GM23338 (cell line): Measurements from ENCODE around the gene PCDH10. TPM values are rescaled to one million over a fixed set of nuclear protein-coding genes. Genes with fewer than 3 reads are reported as not detected.

ENCODE experiments used
- ATAC-seq: fragments of 200-7000 bp; cut with Tn5 transposase; 3 replicates; pipeline ENCODE4 v1.9.1; 2020
- DNase-seq: peaks from one replicate; pipeline ENCODE4 v3.0.0-alpha.2; 2015; ENCODE audit warnings: low spot score
- H2AFZ ChIP-seq: fragments of 200-600 bp; sonication (generic); 2 replicates; pipeline ENCODE4 v1.8.0; 2016; ENCODE audit warnings: antibody characterized with exemption, mild to moderate bottlenecking, moderate library complexity
- H3F3A ChIP-seq: fragments of 200-600 bp; sonication (generic); replicated peaks from 2 replicates; pipeline ENCODE4 v1.8.0; 2017; ENCODE audit warnings: antibody characterized with exemption, mixed run types, low read depth
- H3K27ac ChIP-seq: fragments of 200-600 bp; sonication (generic); 2 replicates; pipeline ENCODE4 v1.6.1; 2016; ENCODE audit warnings: low read depth
- H3K27me3 ChIP-seq: fragments of 200-600 bp; sonication (generic); 2 replicates; pipeline ENCODE4 v1.8.0; 2016; ENCODE audit warnings: mild to moderate bottlenecking, mixed run types, moderate library complexity; ENCODE audit not compliant: insufficient read depth
- H3K36me3 ChIP-seq: fragments of 200-600 bp; sonication (generic); 2 replicates; pipeline ENCODE4 v1.8.0; 2016; ENCODE audit warnings: mild to moderate bottlenecking; ENCODE audit not compliant: insufficient read depth
- H3K4me1 ChIP-seq: fragments of 200-600 bp; sonication (generic); 2 replicates; pipeline ENCODE4 v1.8.0; 2016; ENCODE audit warnings: mild to moderate bottlenecking, moderate library complexity; ENCODE audit not compliant: insufficient read depth
- H3K4me2 ChIP-seq: fragments of 200-600 bp; sonication (generic); 2 replicates; pipeline ENCODE4 v1.7.1; 2017; ENCODE audit warnings: mixed run types
- H3K4me3 ChIP-seq: fragments of 200-600 bp; sonication (generic); 2 replicates; pipeline ENCODE4 v1.6.1; 2016; ENCODE audit warnings: mixed run types
- H3K79me2 ChIP-seq: fragments of 200-600 bp; sonication (generic); replicated peaks from 2 replicates; pipeline ENCODE4 v1.8.0; 2017; ENCODE audit warnings: mild to moderate bottlenecking; ENCODE audit not compliant: insufficient read depth
- H3K9me2 ChIP-seq: fragments of 200-600 bp; sonication (generic); 2 replicates; pipeline ENCODE4 v1.8.0; 2017; ENCODE audit not compliant: insufficient read depth
- H4K20me1 ChIP-seq: fragments of 200-600 bp; sonication (generic); replicated peaks from 2 replicates; pipeline ENCODE4 v1.8.0; 2017; ENCODE audit warnings: mild to moderate bottlenecking; ENCODE audit not compliant: insufficient read depth
- H3K27ac Mint-ChIP-seq: 2 replicates; pipeline ENCODE4 v1.8.0; 2020; ENCODE audit warnings: inconsistent platforms, mild to moderate bottlenecking, moderate library complexity, mixed read lengths
- H3K27me3 Mint-ChIP-seq: 3 replicates; pipeline ENCODE4 v1.8.0; 2022; ENCODE audit warnings: low read depth, mild to moderate bottlenecking, moderate library complexity, mixed read lengths, inconsistent platforms; ENCODE audit not compliant: insufficient read depth, poor library complexity
- H3K36me3 Mint-ChIP-seq: 3 replicates; pipeline ENCODE4 v1.8.0; 2021; ENCODE audit warnings: low read depth, mild to moderate bottlenecking, inconsistent platforms, moderate library complexity, mixed read lengths
- H3K4me1 Mint-ChIP-seq: 3 replicates; pipeline ENCODE4 v1.8.0; 2020; ENCODE audit warnings: mild to moderate bottlenecking, inconsistent platforms, mixed read lengths
- H3K4me3 Mint-ChIP-seq: 3 replicates; pipeline ENCODE4 v1.8.0; 2021; ENCODE audit warnings: moderate library complexity, mild to moderate bottlenecking, inconsistent platforms, mixed read lengths
- H3K9me3 Mint-ChIP-seq: 3 replicates; pipeline ENCODE4 v1.8.0; 2020; ENCODE audit warnings: moderate library complexity, mild to moderate bottlenecking, inconsistent platforms, mixed read lengths
- ETS1 ChIP-seq: IDR thresholded peaks from 2 replicates; pipeline ENCODE4 v1.6.1; 2016; ENCODE audit warnings: antibody characterized with exemption
- EZH2 ChIP-seq: fragments of 200-600 bp; sonication (generic); IDR thresholded peaks from one replicate; pipeline ENCODE4 v1.8.0; 2017; ENCODE audit warnings: antibody characterized with exemption, mild to moderate bottlenecking, low read depth; ENCODE audit not compliant: unreplicated experiment
- JUNB ChIP-seq: IDR thresholded peaks from one replicate; pipeline ENCODE4 v1.6.1; 2016; ENCODE audit warnings: antibody characterized with exemption; ENCODE audit not compliant: unreplicated experiment
- NANOG ChIP-seq: IDR thresholded peaks from 2 replicates; pipeline ENCODE4 v1.6.1; 2016; ENCODE audit warnings: antibody characterized with exemption, borderline replicate concordance
- POLR2AphosphoS5 ChIP-seq: IDR thresholded peaks from 2 replicates; pipeline ENCODE4 v1.6.1; 2016; ENCODE audit warnings: antibody characterized with exemption, low read depth
- REST ChIP-seq: IDR thresholded peaks from one replicate; pipeline ENCODE4 v1.6.1; 2018; ENCODE audit warnings: antibody characterized with exemption; ENCODE audit not compliant: unreplicated experiment
- ZNF114 ChIP-seq: fragments of 250-450 bp; sonication (Bioruptor Pico); IDR thresholded peaks from 2 replicates; pipeline ENCODE4 v1.5.0; 2020; ENCODE audit warnings: mild to moderate bottlenecking, moderate library complexity
- ZNF331 ChIP-seq: fragments of 250-450 bp; sonication (Bioruptor Pico); IDR thresholded peaks from 2 replicates; pipeline ENCODE4 v1.5.0; 2020; ENCODE audit warnings: low read depth, mild to moderate bottlenecking, moderate library complexity
- ZNF462 ChIP-seq: fragments of 250-450 bp; sonication (Bioruptor Pico); IDR thresholded peaks from 2 replicates; pipeline ENCODE4 v1.5.0; 2020; ENCODE audit warnings: mild to moderate bottlenecking, moderate library complexity
- polyA plus RNA-seq: library from polyadenylated mRNA; unstranded; fragments of >200 nt; fragmentation: Nextera tagmentation; extraction: Ambion mirVana; gene quantifications from 2 replicates; pipeline ENCODE4 v1.2.1, GENCODE V29; 2016
- total RNA-seq: library from RNA; depleted of rRNA; stranded (reverse); fragments of >200 nt; shearing (Covaris generic); gene quantifications from 2 replicates; pipeline ENCODE4 v1.2.3, GENCODE V29; 2014

The PCDH10 gene
- total and polyA plus RNA-seq, 2 experiments from 2014 or later = 1.2 to 4.0 TPM

GRCh38 chr4:133130171-133130570 is 18.9 kb upstream of the PCDH10 start:
- ATAC-seq (no peak), DNase-seq (peak; percentile 10)
- no peaks in the 10 kb centered on the region for H4K20me1 ChIP-seq
- no peak overlapping the region for H3K4me3 ChIP-seq
- H3K9me2 ChIP-seq = no peaks in the 10 kb centered on the region; the same call in 1 of the 2 replicates
- H3K27ac Mint-ChIP-seq = 0 out of 2 replicates have a peak overlapping the region, but pooled peaks have one; percentile 49
- H3K27ac ChIP-seq = no peak overlapping the region
- H3K36me3 ChIP-seq = no peaks in the 10 kb centered on the region
- H3K79me2 ChIP-seq = no peaks in the 10 kb centered on the region
- TF ChIP-seq POLR2AphosphoS5 (no peak), ZNF331 (CRISPR knock-in tag) (no peak), EZH2 (no peak), ZNF114 (no peak), REST (no peak), JUNB (no peak), ETS1 (no peak)
- H3F3A ChIP-seq = no peaks in the 10 kb centered on the region
- H3K4me3 Mint-ChIP-seq = no peak overlapping the region
- H3K27me3 ChIP-seq = no peaks in the 10 kb centered on the region
- no peak overlapping the region for H2AFZ ChIP-seq
- no peaks in the 10 kb centered on the region; the same call in 2 of the 3 replicates for H3K9me3 Mint-ChIP-seq
- H3K27me3 Mint-ChIP-seq = no peaks in the 10 kb centered on the region
- no peak overlapping the region for H3K4me2 ChIP-seq
- peaks cover 7% of the 10 kb centered on the region for H3K36me3 Mint-ChIP-seq
- H3K4me1 Mint-ChIP-seq = peaks cover 27% of the 10 kb centered on the region
- H3K4me1 ChIP-seq = peaks cover 17% of the 10 kb centered on the region

GRCh38 chr4:133131829-133132460 is 17.1 kb upstream of the PCDH10 start:
- H3K9me2 ChIP-seq = no peaks in the 10 kb centered on the region
- TF ChIP-seq NANOG (peak; percentile 49; the same call in 1 of the 2 replicates), ZNF462 (CRISPR knock-in tag) (no peak)
- peak; percentile 69 for ATAC-seq
- H2AFZ ChIP-seq = no peak overlapping the region
- no peaks in the 10 kb centered on the region for H3K79me2 ChIP-seq
- peaks cover 17% of the 10 kb centered on the region for H3K4me1 ChIP-seq
- Mint-ChIP-seq H3K27me3 (no peaks in the 10 kb centered on the region), H3K36me3 (no peaks in the 10 kb centered on the region), H3K4me3 (peak overlapping the region; percentile 41), H3K27ac (peak overlapping the region; percentile 96), H3K9me3 (no peaks in the 10 kb centered on the region), H3K4me1 (peaks cover 27% of the 10 kb centered on the region)
- no peak overlapping the region; the same call in 1 of the 2 replicates for H3K4me3 ChIP-seq
- H3K27ac ChIP-seq = peak overlapping the region; percentile 47; the same call in 1 of the 2 replicates
- H4K20me1 ChIP-seq = no peaks in the 10 kb centered on the region
- peak; percentile 24 for DNase-seq
- no peaks in the 10 kb centered on the region for H3K36me3 ChIP-seq
- H3K27me3 ChIP-seq = no peaks in the 10 kb centered on the region
- peak overlapping the region; percentile 13 for H3K4me2 ChIP-seq
- no peaks in the 10 kb centered on the region for H3F3A ChIP-seq
